HCT116 (cell line): ENCODE measurements around the gene METTL22. TPM values are rescaled to one million over a fixed set of nuclear protein-coding genes. Genes with fewer than 3 reads are reported as not detected.

ENCODE experiments used
- ATAC-seq: fragments of 200-7000 bp; cut with Tn5 transposase; 2 replicates; pipeline ENCODE4 v1.9.1; 2020; ENCODE audit warnings: mild to moderate bottlenecking, moderate library complexity
- BruUV-seq: library from RNA; stranded (reverse); fragments of 400-500 nt; replicated peaks from 2 replicates; lab custom pipeline; 2021; lab: Mats Ljungman, UMichigan
- CTCF ChIA-PET: fragments of 300-600 bp; sonication (Branson Sonifier 250); formaldehyde crosslinking; loops from one replicate; lab custom pipeline; 2021; ENCODE audit warnings: antibody characterized with exemption; lab: Charles Lee
- POLR2A ChIA-PET: fragments of 300-600, 350-600 bp; sonication (Branson Sonifier 250); formaldehyde crosslinking; loops from one replicate; lab custom pipeline; 2021; ENCODE audit warnings: antibody characterized with exemption; lab: Charles Lee
- RAD21 ChIA-PET, 2 experiments: fragments of 300-600 bp; sonication (Branson Sonifier 250); formaldehyde crosslinking; loops; one replicate each; lab custom pipeline; 2023; ENCODE audit warnings: low total read pairs in 2 of 2; ENCODE audit not compliant: uncharacterized antibody in 2 of 2, unreplicated experiment in 2 of 2, low non-redundant PET in 1 of 2; lab: Charles Lee
- DNase-seq: peaks from one replicate; pipeline ENCODE4 v3.0.0-alpha.2; 2010; ENCODE audit warnings: low read depth, low spot score
- H2AFZ ChIP-seq: fragments of 200-600 bp; shearing (Covaris generic), sonication (generic); 2 replicates; pipeline ENCODE4 v1.6.1; 2017; ENCODE audit warnings: low read depth, mixed run types, mixed read lengths, antibody characterized with exemption, low read length; ENCODE audit not compliant: poor library complexity, severe bottlenecking
- H3K27ac ChIP-seq: 2 replicates; pipeline ENCODE4 v1.5.1; 2012; ENCODE audit warnings: low read depth, low read length
- H3K27me3 ChIP-seq: fragments of 200-600 bp; sonication (generic); 2 replicates; pipeline ENCODE4 v1.6.1; 2016; ENCODE audit warnings: mixed run types, low read length, mixed read lengths; ENCODE audit not compliant: insufficient read depth
- H3K36me3 ChIP-seq, 2 experiments: fragments of 200-500 bp in 1 of 2; fragments of 200-600 bp in 1 of 2; sonication (Bioruptor generic) in 1 of 2; sonication (generic) in 1 of 2; 2 replicates each; pipeline versions ENCODE4 v1.5.1 to v1.6.1; 2014 to 2016; ENCODE audit warnings: low read length in 2 of 2, inconsistent platforms in 1 of 2, mixed read lengths in 1 of 2, mixed run types in 1 of 2; ENCODE audit not compliant: insufficient read depth in 2 of 2, control insufficient read depth in 1 of 2
- H3K4me1 ChIP-seq, 2 experiments: fragments of 200-600 bp in 1 of 2; sonication (generic) in 1 of 2; 2 replicates each; pipeline versions ENCODE4 v1.5.1 to v1.6.1; 2012 to 2017; ENCODE audit warnings: low read length in 2 of 2, inconsistent platforms in 1 of 2, mild to moderate bottlenecking in 1 of 2, mixed read lengths in 1 of 2, mixed run types in 1 of 2, moderate library complexity in 1 of 2; ENCODE audit not compliant: insufficient read depth in 2 of 2, control insufficient read depth in 1 of 2
- H3K4me2 ChIP-seq: fragments of 200-600 bp; sonication (generic); 2 replicates; pipeline ENCODE4 v1.6.1; 2017; ENCODE audit warnings: mixed run types, low read length, mixed read lengths
- H3K4me3 ChIP-seq, 2 experiments: fragments of 200-600 bp in 1 of 2; sonication (generic) in 1 of 2; replicated peaks in 1 of 2; 2 replicates each; pipeline ENCODE4 v1.5.1; 2011 to 2016; ENCODE audit warnings: low read length in 2 of 2, control low read depth in 1 of 2, low read depth in 1 of 2, mild to moderate bottlenecking in 1 of 2, mixed read lengths in 1 of 2, mixed run types in 1 of 2
- H3K79me2 ChIP-seq: fragments of 200-600 bp; sonication (generic); 2 replicates; pipeline ENCODE4 v1.6.1; 2017; ENCODE audit warnings: mild to moderate bottlenecking, mixed run types, low read length, moderate library complexity, mixed read lengths; ENCODE audit not compliant: insufficient read depth
- H3K9ac ChIP-seq: fragments of 200-600 bp; sonication (generic); 2 replicates; pipeline ENCODE4 v1.6.1; 2016; ENCODE audit warnings: low read length, mixed read lengths
- H3K9me2 ChIP-seq: fragments of 200-600 bp; sonication (generic), shearing (Covaris generic); 2 replicates; pipeline ENCODE4 v1.6.1; 2017; ENCODE audit warnings: mixed run types, mild to moderate bottlenecking, moderate library complexity; ENCODE audit not compliant: insufficient read depth
- H3K9me3 ChIP-seq, 2 experiments: fragments of 200-500 bp in 1 of 2; fragments of 200-600 bp in 1 of 2; sonication (Bioruptor generic) in 1 of 2; sonication (generic) in 1 of 2; 2 replicates each; pipeline ENCODE4 v1.6.1; 2014 to 2017; ENCODE audit warnings: low read length in 2 of 2, mixed read lengths in 2 of 2, inconsistent platforms in 1 of 2, low read depth in 1 of 2, mild to moderate bottlenecking in 1 of 2, mixed run types in 1 of 2, moderate library complexity in 1 of 2; ENCODE audit not compliant: control insufficient read depth in 1 of 2, insufficient read depth in 1 of 2
- H4K20me1 ChIP-seq: fragments of 200-600 bp; sonication (generic), shearing (Covaris generic); 2 replicates; pipeline ENCODE4 v1.6.1; 2017; ENCODE audit warnings: mixed run types, mild to moderate bottlenecking, moderate library complexity; ENCODE audit not compliant: insufficient read depth
- ATF3 ChIP-seq: IDR thresholded peaks from 2 replicates; pipeline ENCODE4 v1.6.1; 2012
- EGR1 ChIP-seq: IDR thresholded peaks from 2 replicates; pipeline ENCODE4 v1.6.1; 2012; ENCODE audit warnings: low read depth
- EZH2 ChIP-seq: fragments of 200-600 bp; sonication (generic); IDR thresholded peaks from 2 replicates; pipeline ENCODE4 v1.6.1; 2017; ENCODE audit warnings: antibody characterized with exemption, mixed run types
- EZH2phosphoT487 ChIP-seq: fragments of 200-600 bp; IDR thresholded peaks from 2 replicates; pipeline ENCODE4 v1.6.1; 2018; ENCODE audit warnings: antibody characterized with exemption, borderline replicate concordance
- FOSL1 ChIP-seq: IDR thresholded peaks from 2 replicates; pipeline ENCODE4 v1.6.1; 2012; ENCODE audit warnings: low read depth
- JUND ChIP-seq: IDR thresholded peaks from 2 replicates; pipeline ENCODE4 v1.6.1; 2012
- MAX ChIP-seq: IDR thresholded peaks from 2 replicates; pipeline ENCODE4 v1.6.1; 2012
- POLR2A ChIP-seq: IDR thresholded peaks from 2 replicates; pipeline ENCODE4 v1.7.0; 2011; ENCODE audit warnings: borderline replicate concordance; ENCODE audit not compliant: insufficient read depth, insufficient read length; ENCODE audit errors: extremely low read depth
- POLR2AphosphoS5 ChIP-seq: IDR thresholded peaks from 2 replicates; pipeline ENCODE4 v1.6.1; 2011; ENCODE audit warnings: mild to moderate bottlenecking, low read depth, low read length, moderate library complexity
- RAD21 ChIP-seq: IDR thresholded peaks from 2 replicates; pipeline ENCODE4 v1.6.1; 2012; ENCODE audit warnings: low read depth, mild to moderate bottlenecking
- SIN3A ChIP-seq: IDR thresholded peaks from 2 replicates; pipeline ENCODE4 v1.6.1; 2012; ENCODE audit warnings: low read depth
- SRF ChIP-seq: IDR thresholded peaks from 2 replicates; pipeline ENCODE4 v1.6.1; 2012; ENCODE audit warnings: low read depth
- TCF7L2 ChIP-seq: IDR thresholded peaks from 2 replicates; pipeline ENCODE4 v1.7.0; 2011; ENCODE audit warnings: borderline replicate concordance, inconsistent platforms; ENCODE audit not compliant: insufficient read depth, insufficient read length; ENCODE audit errors: extremely low read depth
- YY1 ChIP-seq: IDR thresholded peaks from 2 replicates; pipeline ENCODE4 v1.6.1; 2011; ENCODE audit warnings: low read length, low read depth, moderate library complexity, mild to moderate bottlenecking; ENCODE audit not compliant: insufficient replicate concordance; ENCODE audit errors: extremely low read depth
- ZFX ChIP-seq: fragments of 450-650 bp; IDR thresholded peaks from 2 replicates; pipeline ENCODE4 v1.6.1; 2017
- ZNF274 ChIP-seq: fragments of 200-500 bp; sonication (Bioruptor generic); IDR thresholded peaks from 2 replicates; pipeline ENCODE4 v1.6.1; 2014; ENCODE audit warnings: mild to moderate bottlenecking, low read depth, low read length, inconsistent platforms
- intact Hi-C: fragments of 100-400 bp; cut with micrococcal nuclease; formaldehyde crosslinking; loops from 2 replicates; pipeline ENCODE4 v1.10.0; 2022
- total RNA-seq: library from RNA; stranded (reverse); gene quantifications from one replicate; pipeline ENCODE4 v1.2.1, GENCODE V29; 2021; ENCODE audit not compliant: unreplicated experiment
- TF ChIP-seq, protein P1 (sequence below), 3 experiments: fragments of 200-600 bp in 1 of 3; sonication (generic) in 1 of 3; IDR thresholded peaks in 2 of 3; conservative IDR thresholded peaks in 1 of 3; 2 replicates each; pipeline ENCODE4 v1.5.1; 2012 to 2017; ENCODE audit warnings: low read depth in 2 of 3, low read length in 2 of 3, antibody characterized with exemption in 1 of 3, borderline replicate concordance in 1 of 3, control low read depth in 1 of 3, mild to moderate bottlenecking in 1 of 3, mixed read lengths in 1 of 3, mixed run types in 1 of 3, moderate library complexity in 1 of 3; ENCODE audit not compliant: insufficient read depth in 1 of 3

The METTL22 gene
- total RNA-seq, 1 experiment from 2014 or later = 33.3 TPM

- CTCF ChIA-PET = no interaction called here
- no peaks in the 10 kb centered on the region for H3K9me3 ChIP-seq
- H3K9ac ChIP-seq = no peak overlapping the region
- no peaks in the 10 kb centered on the region for H3K4me1 ChIP-seq
- BruUV-seq = no TSS peak
- no peaks in the 10 kb centered on the region for H3K36me3 ChIP-seq
- H2AFZ ChIP-seq = no peak overlapping the region
- H3K4me2 ChIP-seq = no peak overlapping the region
- TF ChIP-seq SRF = no peak
- no peak for TF ChIP-seq EZH2
- no peak for TF ChIP-seq EZH2phosphoT487
- no peak for TF ChIP-seq SIN3A
- no peak for TF ChIP-seq ZNF274
- TF ChIP-seq MAX = no peak
- no peak for TF ChIP-seq TCF7L2
- TF ChIP-seq POLR2AphosphoS5 = no peak
- TF ChIP-seq ATF3 = no peak
- no peak for TF ChIP-seq FOSL1
- TF ChIP-seq POLR2A = no peak
- TF ChIP-seq, protein P1, sequence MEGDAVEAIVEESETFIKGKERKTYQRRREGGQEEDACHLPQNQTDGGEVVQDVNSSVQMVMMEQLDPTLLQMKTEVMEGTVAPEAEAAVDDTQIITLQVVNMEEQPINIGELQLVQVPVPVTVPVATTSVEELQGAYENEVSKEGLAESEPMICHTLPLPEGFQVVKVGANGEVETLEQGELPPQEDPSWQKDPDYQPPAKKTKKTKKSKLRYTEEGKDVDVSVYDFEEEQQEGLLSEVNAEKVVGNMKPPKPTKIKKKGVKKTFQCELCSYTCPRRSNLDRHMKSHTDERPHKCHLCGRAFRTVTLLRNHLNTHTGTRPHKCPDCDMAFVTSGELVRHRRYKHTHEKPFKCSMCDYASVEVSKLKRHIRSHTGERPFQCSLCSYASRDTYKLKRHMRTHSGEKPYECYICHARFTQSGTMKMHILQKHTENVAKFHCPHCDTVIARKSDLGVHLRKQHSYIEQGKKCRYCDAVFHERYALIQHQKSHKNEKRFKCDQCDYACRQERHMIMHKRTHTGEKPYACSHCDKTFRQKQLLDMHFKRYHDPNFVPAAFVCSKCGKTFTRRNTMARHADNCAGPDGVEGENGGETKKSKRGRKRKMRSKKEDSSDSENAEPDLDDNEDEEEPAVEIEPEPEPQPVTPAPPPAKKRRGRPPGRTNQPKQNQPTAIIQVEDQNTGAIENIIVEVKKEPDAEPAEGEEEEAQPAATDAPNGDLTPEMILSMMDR (IDR thresholded peaks at IDR 0.05 in 2 of 3, conservative IDR thresholded peaks at IDR 0.05 in 1 of 3; ENCODE audit: borderline replicate concordance in 1 of 3, insufficient read depth in 1 of 3, low read depth in 2 of 3, low read length in 2 of 3) = no peak
- no peak for TF ChIP-seq JUND
- TF ChIP-seq YY1 = no peak
- no peak for TF ChIP-seq RAD21
- TF ChIP-seq ZFX = no peak
- TF ChIP-seq EGR1 = no peak
- no peak overlapping the region for H3K4me3 ChIP-seq
- no peaks in the 10 kb centered on the region for H3K79me2 ChIP-seq
- intact Hi-C loops = no loop called here
- ATAC-seq (no peak), DNase-seq (no peak)
- no peaks in the 10 kb centered on the region for H4K20me1 ChIP-seq
- RAD21 ChIA-PET = no interaction called here
- POLR2A ChIA-PET = no interaction called here
- peaks cover 25% of the 10 kb centered on the region for H3K27me3 ChIP-seq
- no peak overlapping the region for H3K27ac ChIP-seq
- no peaks in the 10 kb centered on the region for H3K9me2 ChIP-seq
Measured at GRCh38 chr16:8611122-8611521, 10.4 kb upstream of the METTL22 start.
